Fibroblast of mammary gland (primary cell): ENCODE results near the gene FCN1.

Experiments
- DNase-seq: peaks from one replicate; pipeline ENCODE4 v3.0.0-alpha.2; 2010; ENCODE audit warnings: low read depth
- H3K4me3 ChIP-seq: 2 replicates; pipeline ENCODE4 v1.5.1; 2011; ENCODE audit warnings: low read depth, mild to moderate bottlenecking, low read length, moderate library complexity; ENCODE audit not compliant: control insufficient read depth
- CTCF ChIP-seq: conservative IDR thresholded peaks from 2 replicates; pipeline ENCODE4 v1.5.1; 2011; ENCODE audit warnings: low read depth, low read length, inconsistent platforms; ENCODE audit not compliant: control insufficient read depth, insufficient read depth

The FCN1 gene

DNA sequence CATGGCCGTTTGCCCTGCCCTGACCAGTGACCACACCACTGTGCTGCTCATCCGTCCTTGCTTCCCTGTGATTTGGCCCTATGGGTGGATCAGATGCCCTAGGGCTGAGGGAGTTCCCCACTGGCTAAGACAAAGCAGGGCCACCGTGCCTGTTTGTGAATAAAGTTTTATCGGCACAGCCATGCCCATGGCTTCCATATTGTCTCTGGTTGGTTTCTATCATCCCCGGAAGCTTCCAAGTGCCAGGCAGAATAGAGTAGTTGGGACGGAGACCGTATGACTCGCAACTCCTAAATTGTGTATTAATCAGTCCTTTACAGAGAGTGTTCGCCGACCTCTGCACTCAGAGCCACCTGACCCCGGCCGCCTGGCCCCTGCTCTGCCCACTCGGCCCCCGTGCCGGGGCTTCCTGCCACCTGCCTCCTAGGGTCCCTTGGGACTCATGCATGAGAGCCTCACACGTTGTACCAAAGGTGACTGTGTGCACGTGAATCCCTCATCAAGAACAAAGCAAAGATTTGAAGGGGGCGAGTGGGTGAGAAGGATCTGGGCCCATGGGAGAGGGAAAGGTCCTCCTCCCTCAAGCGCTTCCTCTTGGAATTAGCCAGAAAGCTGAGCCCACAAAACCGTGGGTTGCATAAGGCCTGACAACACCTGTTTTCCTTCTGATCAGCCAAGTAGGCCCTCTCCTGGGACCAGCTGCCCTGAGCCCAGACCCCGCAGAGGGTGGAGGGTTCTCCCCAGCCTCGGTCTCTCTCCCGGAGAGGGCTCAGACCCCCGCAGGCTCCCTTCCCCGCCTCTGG lies 48.8 kb downstream of the FCN1 start:
- no peak for DNase-seq
- TF ChIP-seq CTCF: no peak
- H3K4me3 ChIP-seq: no peak overlapping the region

- no peak for DNase-seq
- H3K4me3 ChIP-seq: no peak overlapping the region
- TF ChIP-seq CTCF: no peak
Observed at GRCh38 chr9:134867917-134868750, 49.6 kb downstream of the FCN1 start.

- no peak for DNase-seq
- TF ChIP-seq CTCF: no peak
- H3K4me3 ChIP-seq: no peak overlapping the region
Observed at GRCh38 chr9:134864821-134865190, 52.9 kb downstream of the FCN1 start.

DNA sequence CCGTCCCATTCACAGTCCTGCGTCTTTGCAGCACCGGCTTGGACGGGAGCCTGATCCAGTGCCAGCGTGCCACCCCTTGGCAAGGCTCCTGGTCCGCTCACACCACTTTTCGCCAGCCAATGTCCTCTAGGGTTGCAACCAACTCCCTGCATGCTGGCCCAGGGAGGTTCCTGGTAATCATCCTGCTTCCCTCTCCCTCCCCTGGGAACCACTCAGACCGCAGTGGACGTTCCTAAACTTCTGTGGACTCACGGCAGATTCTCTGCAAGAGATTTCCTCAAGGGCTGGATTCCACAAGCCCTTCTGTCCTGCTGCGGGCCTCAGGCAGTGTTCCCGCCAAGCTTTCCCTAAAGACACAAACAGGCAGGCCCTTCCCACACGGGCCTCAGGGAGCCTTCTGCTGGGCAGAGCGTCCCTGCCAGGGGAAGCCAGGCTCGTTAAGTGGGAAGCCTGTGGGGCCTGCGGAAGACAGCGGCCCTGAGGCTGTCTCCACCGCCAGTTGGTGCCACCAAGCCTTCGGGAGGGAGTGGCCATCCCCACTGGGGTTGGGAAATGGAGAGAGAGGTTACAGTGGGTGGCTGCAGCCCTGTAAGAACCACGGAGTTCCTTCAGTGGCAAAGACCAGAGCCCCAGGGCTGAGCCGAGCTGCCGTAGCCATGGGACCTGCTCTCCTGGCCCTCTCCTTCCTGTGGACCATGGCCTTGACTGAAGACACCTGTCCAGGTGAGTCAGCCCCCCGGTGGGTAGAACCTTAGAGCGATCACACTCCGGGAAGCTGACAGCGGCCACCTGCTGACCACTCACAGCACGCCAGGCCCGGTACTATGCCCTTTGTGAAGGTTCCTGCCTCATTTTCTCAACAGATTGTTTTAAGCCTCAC lies 53.5 kb downstream of the FCN1 start:
- no peak overlapping the region for H3K4me3 ChIP-seq
- peak; percentile 33 for DNase-seq
- TF ChIP-seq CTCF: no peak

DNA sequence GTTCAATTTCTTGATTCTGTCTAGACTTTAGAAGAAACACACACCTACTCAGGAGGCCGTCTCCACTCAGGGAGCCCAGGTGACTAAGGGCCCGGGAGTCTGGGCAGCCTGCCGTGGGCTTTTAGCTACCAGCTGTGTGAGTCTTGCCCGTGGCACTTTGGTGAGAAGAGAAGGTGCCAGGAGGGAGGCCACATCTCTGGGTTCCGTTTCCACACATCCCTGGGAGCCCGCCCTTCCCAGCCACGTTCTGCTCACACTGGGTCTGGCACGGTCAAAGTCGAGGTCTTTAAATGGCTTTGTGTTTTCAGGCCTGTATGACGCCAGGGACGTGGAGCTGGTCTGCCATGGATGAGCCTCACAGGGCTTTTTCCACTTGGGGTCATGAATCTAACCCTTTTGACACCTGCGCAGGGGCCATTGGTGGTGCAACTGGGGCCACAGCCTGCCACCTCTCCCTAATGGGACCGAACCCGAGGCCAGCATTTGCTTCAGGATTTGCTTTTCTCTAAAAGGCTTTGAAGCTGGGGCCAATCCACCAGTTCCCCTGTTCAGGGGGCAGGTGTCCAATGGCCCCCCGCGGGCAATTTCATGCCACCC lies 54.3 kb downstream of the FCN1 start:
- TF ChIP-seq CTCF: no peak

GRCh38 chr9:134861595-134862334 lies 55.9 kb downstream of the FCN1 start:
- H3K4me3 ChIP-seq: no peak overlapping the region
- no peak for DNase-seq
- no peak for TF ChIP-seq CTCF

More for the DNA sequence above, 54.3 kb downstream of the FCN1 start:
- DNase-seq: no peak
- H3K4me3 ChIP-seq: no peak overlapping the region
